Hepatocyte (in vitro differentiated cells): ENCODE data around the gene FOXR1.

Experiments used
- EZH2 ChIP-seq: fragments of 200-600 bp; sonication (generic); IDR thresholded peaks from 2 replicates; pipeline ENCODE4 v1.6.1; 2016; ENCODE audit warnings: antibody characterized with exemption, mild to moderate bottlenecking, borderline replicate concordance
- TF ChIP-seq, protein P1 (sequence below): fragments of 200-600 bp; sonication (generic); IDR thresholded peaks from 2 replicates; pipeline ENCODE4 v1.5.1; 2016; ENCODE audit warnings: antibody characterized with exemption, mild to moderate bottlenecking; ENCODE audit not compliant: poor library complexity

DNA sequence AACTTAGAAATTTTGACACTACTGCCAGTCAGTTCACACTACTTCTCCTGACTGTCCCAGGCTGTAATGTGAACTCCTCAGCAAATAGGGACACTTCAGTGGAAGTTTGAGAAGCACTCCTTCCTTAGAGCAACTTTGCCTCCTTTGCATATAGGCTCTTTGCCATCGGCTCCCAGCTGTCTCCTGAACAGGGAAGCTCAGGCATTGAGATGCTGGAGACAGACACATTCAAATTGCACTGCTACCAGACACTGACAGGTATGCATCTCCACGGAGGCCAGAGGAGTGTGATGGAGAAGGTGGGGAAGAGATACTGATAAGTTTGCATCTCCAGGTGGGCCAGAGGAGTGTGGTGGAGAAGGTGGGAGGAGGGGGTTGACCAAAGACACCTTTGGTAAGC lies 48.4 kb downstream of the FOXR1 start:
- TF ChIP-seq, protein P1, sequence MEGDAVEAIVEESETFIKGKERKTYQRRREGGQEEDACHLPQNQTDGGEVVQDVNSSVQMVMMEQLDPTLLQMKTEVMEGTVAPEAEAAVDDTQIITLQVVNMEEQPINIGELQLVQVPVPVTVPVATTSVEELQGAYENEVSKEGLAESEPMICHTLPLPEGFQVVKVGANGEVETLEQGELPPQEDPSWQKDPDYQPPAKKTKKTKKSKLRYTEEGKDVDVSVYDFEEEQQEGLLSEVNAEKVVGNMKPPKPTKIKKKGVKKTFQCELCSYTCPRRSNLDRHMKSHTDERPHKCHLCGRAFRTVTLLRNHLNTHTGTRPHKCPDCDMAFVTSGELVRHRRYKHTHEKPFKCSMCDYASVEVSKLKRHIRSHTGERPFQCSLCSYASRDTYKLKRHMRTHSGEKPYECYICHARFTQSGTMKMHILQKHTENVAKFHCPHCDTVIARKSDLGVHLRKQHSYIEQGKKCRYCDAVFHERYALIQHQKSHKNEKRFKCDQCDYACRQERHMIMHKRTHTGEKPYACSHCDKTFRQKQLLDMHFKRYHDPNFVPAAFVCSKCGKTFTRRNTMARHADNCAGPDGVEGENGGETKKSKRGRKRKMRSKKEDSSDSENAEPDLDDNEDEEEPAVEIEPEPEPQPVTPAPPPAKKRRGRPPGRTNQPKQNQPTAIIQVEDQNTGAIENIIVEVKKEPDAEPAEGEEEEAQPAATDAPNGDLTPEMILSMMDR = no peak
- no peak for TF ChIP-seq EZH2
